GM18873 (cell line): ENCODE data around the gene LRCOL1.

Experiments
- ATAC-seq: cut with Tn5 transposase; IDR thresholded peaks from one replicate; pipeline ENCODE4 v1.9.1; 2021; ENCODE audit warnings: mild to moderate bottlenecking, moderate library complexity, moderate number of reproducible peaks; ENCODE audit not compliant: unreplicated experiment, low FRiP score

Gene LRCOL1

DNA sequence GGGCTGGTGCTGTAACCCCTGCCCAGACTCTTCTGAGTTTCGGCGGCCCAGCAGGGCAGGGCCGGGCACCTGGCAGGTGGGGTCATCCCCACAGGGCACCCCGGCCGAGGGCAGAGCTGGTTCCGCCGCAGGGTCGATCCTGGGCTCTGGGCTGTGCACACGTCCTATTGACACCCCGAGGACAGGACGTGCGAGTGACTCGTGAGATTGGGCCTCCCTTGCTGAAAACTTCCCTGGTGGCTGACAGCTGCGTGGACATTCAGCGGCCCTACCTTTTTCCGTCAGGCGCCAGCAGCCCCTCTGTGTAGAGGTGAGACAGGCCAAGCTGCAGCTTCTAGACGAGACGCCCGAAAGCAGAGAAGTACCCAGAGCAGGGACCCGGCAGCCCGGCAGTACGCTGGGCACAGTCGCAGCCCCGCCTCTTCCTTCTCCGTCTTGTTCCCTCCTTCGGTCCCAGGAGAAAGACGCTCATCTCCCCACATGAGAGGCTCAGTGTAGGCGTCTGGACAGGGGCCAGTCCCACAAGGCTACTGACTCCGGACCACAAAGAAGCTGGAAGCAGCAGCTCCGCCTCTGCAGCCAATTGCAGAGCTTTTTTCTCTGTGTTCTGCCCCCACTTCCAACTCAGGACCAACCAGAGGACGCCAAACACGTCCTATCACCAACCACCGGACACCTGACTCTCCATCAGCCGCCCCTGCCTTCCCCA, at the start of gene LRCOL1:
LRCOL1 (minus strand) TSS at position 532 of the 709 bp plus-strand sequence. CDS start 4,331 bp downstream, outside the sequence.
- no peak for ATAC-seq

DNA sequence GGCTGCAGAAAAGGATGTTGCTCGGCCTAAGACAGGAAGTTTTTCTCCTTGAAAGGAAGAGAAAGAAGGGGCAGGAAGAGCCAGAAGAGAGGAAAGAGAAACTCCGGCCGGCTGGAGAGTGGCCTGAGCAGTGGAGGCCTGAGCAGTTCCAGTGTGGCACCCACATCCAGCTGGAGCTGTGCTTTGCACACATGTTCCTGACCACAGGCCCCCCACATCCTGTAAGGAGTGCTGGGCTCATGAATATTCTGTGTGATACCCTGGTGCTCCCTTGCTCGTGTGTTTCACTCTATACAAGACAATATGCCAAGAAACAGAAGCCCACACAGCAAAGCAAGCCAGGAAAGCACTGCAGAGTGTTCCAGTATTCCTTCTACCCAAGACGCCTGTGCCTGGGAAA, 49.7 kb upstream of the LRCOL1 start:
- no peak for ATAC-seq

DNA sequence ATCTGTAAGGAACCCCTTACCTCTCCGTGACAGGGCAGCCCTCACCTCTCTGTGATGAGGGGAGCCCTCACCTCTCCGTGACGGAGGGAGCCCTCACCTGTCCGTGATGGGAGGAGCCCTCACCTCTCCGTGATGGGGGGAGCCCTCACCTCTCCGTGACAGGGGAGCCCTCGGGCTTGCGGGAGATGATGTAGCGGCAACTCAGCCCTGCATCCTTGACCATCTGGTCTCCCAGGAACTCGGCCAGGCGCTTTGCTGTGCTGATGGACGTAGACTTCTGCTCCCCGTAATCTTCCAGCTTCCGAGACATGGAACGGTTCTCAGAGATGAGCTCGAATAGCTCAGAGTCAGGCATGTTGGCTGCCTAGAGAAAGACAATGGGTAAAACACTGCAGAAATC, 48.8 kb upstream of the LRCOL1 start:
- no peak for ATAC-seq

DNA sequence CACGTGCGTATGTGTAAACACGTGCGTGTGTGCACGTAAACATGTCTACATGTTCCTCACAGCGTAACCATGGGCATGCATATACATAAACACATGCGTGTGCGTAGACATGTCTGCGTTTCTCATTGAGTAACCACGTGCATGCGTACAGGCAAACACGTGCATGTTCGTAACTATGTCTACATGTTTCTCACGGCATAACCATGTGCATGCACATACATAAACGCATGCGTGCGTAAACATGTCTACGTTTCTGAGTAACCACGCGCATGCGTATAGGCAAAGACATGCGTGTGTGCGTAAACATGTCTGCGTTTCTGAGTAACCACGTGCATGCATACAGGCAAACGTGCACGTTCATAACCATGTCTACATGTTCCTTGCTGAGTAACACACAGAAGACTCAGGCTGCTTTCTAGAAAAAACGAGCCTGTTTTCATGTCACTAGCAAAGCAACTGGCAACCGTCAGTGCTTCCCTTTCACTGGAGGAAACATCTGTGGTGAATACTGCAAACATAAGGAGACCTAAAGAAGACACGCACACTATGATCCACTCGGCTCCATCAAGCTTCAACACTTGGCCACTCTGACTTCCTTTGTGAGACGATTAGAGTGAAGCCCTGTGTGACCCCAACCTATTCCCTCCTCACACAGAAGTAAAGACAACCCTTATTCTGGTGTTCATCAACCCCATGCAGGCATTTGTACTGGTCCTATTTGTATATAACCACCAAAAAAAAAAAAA, 47.9 kb upstream of the LRCOL1 start:
- ATAC-seq = no peak

DNA sequence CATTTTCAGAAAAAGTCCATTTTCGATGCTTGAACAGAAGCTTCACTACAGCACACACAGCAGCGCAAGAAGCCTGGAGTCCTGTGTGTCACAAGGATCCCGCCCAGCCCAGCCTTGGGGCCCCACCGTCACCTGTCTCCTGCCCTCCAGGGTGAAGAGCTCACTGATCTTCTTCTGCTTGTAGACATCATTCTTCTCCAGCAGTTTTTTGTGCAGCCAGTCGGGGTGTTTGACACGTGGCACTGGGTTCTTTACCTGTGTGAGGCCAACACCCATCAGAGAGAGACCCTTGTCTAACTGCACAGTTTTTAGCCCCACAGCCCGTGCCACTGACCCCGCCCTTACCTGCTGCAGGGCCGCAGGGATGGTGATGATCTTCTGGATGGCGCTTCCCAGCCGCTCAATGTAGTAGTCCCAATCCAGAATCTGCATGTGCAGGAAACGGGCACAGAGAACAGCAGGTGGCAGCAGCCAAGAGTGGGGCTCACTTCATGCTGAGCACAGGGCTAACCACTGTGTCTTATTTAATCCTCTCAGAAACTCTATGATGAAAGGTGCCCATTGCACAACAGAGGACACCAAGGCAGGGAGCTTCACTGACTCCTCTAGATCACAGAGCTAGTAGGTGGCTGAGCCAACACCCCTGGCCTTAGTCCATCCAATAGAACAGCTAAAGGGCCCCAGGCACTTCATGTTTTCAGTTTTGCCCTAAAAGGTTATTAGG, 46.8 kb upstream of the LRCOL1 start:
- ATAC-seq = no peak

DNA sequence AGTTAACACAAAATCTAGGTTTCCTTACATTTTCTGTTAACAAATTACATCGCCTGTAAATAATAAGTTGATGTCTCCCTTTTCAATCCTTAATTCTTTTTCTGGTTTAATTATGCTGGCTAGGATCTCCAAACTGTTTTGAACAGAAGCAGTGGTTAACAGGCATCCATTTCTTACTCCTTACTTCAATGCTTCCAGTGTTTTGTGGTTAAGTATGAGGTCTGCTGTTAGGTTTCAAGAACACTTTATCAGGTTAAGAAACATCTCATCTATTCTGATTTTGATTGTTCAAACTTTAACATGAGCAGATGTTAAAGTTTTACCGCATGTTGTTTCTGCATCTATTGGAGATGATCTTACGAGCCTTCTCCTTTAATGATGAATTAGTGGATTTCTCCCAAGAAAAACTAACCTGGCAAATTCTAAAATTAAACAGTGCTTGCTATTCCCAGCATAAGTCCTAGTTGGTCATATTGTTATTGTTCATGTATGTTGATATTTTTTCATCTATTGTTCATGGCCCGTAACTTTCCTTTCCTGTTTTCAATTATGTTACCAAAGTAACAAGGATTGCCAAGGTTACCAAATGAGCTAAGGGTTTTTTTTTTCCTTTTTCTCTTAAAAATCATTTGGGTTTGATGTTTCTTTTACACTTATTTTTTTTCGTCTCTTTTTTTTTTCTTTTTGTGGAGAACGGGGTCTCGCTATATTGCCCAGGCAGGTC, 43.3 kb upstream of the LRCOL1 start:
- no peak for ATAC-seq

DNA sequence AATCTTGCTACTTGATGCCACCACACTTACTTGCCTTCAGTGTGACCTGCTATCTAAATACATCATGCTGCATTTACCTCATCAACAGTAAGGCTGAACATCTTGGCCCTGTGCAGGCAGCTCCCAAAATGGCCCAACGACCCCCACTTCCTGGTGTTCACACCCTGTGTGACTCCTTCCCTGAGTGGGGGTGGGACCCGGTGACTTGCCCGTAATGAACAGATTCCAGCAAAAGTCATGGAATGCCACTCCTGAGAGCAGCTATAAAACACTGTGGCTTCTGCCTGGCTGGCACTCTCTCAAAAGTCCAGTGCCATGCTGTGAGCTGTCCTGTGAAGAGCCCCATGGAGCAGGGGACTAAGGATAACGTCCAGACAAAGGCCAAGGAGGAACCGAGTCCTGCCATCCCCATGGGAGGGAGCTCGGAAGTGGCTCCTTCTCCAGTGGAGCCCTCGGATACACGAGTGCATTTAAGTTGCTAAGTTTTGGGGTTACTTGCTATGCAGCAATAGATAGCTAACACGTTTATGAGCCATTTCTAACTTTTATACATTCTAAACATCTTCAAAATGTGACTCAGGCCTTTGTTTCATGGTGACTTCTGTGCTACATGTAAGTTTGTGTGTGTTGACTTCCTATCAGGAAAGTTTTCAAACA, 41.2 kb upstream of the LRCOL1 start:
- ATAC-seq = no peak

DNA sequence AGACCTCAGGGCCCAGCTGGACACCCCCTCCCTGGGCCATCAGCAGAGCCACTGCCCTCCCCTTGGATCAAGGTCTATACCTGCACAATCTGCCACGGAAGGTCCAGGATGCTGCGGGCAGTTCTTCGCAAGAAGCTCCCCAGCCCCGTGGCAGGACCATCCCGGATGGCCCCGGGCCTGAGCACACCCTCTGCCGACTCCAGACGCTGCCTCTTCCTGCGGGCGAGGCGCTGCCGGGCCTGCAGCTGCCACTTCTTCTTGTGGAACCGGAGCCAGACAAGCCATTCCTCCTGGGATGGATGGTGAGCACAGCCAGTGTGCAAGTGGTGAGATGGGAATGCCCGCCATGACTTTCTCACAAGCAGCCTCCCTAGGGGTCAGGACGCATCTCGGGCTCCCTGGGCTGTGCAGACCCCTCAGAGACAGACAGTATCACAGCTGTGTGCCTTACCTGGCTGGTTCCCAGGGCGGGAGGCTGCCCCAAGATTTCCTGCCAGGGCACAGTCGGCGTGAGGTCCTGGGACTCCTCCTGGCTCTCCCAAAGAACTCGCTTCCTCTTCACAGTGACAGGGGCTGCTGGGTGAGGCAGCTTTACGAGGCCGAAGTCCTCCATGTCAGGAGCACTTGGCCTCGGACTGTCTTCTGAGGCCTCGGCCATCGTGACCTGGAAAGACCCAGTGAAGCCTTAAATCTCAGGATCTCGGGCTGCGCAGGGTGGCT, 39.0 kb upstream of the LRCOL1 start:
- ATAC-seq = no peak

DNA sequence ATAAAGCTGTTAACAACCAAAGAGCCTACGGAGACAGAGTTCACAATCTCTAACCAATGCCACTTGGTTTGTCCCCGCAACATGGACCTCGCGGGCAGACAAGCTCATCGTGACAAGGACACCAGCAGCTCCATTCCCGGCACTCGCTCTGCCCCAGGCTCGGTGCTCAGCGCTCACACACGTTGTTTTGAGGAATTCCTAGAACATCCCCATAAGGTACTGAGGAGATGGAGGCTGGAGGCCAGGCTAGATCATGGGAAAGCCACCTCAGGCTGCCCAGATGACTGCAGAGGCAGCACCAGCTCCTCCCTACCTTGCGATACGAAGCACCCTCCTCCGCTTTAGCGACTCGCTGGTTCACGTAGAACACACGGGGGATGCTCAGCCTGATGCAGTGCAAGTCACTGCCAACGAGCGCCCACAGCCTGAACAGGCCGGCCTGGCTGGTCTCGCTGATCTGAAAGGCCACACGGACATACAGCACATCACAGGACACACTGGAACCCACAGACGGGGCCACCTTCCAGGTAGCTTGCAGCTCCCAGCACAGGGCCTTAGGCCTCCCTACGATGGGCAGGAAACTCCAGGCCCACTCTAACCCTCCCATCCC, 38.3 kb upstream of the LRCOL1 start:
- ATAC-seq = no peak

DNA sequence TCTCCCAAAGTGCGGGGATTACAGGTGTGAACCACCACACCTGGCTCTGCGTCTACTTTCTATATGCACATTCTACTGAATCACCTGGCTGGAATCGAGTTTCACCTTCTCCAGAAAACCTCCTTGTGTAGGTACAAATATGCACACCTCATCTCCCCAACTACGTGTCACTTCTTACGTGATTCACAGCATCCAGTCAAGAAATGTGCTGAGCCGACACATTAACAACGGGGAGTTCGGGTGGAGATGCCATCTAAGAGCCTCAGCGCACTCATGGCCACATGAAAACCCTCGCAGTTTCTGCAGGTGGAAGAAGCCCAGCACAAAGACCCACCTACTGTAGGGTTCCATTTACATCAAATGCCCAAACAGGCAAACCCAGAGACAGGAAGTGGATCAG, 37.5 kb upstream of the LRCOL1 start:
- ATAC-seq = no peak

DNA sequence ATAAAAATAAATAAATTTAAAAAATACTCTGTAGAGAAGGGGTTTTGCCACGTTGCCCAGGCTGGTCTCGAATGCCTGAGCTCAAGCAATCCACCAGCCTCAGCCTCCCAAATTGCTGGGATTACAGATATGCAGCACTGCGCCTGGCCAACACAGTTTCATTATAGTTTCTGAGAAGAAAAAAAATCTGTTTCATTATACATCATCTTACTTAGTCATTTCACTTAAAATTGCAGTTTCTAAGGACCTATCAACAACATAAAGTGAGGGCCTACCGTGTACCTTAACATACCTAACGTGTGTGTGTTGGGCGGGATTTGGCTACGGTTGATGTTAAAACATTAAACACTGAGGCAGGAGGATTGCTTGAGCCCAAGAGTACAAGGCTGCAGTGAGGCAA, 36.5 kb upstream of the LRCOL1 start:
- no peak for ATAC-seq

DNA sequence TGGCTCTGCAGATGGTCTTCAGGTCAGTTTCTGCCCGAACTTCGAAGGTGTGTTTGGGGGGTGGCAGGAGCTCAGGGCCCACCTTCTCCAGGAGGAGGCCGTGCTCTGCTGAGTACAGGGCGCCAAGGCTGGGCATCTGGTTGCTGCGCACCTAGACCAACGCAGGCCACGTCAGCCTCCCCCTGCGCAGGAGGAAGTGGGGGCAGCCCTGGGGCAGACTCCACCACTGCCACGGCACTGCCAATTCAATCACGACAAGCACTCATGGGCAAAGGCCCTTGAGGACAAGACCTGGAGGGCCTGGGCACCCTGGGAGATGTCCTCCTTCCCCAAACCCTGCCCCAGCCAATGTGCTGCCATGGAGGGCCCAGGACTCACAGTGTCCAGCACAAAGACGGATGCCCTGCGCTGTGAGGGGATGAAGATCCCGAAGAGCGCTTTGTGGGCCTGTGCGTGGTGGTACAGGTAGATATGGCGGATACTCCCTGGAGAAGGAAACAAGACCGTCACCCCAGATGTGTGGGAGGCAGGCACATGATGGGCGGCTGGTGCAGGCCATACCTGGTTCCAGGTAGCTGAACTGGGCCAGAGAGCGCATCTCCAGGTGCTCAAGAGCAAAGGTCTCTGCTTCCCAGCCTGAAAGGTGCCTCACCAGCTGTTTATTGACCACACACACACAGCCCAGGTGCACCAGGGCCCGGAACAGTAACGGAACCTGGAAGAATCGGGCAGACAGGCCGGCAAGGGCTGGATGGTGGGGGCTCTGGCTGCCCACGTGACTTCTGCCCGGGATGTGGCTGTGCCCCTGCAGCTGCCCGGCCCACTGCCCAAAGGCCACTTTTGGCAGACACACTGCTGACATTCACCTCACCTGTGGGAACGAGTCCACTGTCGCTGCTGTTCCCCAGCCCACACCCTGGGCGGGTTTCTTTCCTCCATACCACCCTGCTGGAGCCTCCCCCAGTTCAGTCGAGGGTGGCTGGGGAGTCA, 32.8 kb upstream of the LRCOL1 start:
- ATAC-seq = no peak

DNA sequence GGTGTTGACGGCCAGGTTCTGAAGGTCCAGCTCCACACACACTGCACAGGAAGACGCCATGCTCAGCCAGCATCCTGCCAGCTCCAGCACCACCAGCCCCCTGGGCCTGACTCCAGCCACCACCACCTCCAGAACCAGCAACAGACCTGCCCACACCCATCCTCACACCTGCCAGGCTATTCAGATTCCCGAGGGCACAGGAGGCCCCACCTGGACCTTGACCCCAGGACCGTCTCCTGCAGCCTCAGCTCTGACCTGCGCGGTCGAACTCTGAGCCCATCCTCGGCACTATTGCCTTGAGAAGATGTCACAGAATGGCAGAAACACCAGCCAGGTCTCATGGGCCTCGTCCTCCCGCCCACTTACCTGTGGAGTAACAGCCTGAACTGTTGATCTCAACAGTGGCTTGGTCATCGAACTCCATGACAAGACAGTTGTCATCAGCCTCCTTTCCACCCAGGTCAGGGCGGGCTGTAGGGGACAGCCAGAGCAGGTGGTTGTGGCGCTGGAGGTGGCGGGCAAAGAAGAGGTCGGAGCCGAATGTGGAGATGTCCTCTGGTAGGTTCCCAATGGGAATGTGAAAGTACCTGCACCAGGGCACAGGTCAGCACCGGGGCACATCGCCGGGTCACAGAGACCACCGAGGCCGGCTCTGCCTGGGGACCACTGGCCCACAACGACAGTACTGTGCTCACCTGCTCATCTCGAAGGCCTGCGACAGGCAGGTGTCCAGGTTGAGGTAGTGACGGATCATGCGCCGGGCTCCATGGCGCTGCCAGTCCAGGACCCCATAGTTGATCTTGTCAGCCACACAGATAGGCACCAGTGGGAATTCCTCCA, 31.6 kb upstream of the LRCOL1 start:
- ATAC-seq = no peak

DNA sequence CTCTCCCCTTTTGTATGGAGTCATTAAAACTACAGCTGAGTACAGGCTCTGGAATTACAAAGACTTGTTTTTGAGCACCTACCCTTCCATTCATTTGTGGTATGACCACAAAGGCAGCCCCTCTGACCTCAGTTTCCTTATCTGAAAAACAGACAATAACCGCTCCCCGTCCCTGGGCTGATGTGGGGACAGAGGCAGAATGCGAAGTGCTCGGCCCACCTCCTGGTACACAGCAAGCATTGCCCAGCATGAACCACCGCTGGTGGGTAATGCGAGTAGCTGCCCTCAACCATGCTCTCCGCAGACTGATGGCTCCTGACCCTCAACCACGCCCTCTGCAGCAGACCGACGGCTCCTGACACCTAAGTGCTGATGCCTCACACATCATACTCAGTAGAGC, 30.6 kb upstream of the LRCOL1 start:
- ATAC-seq = no peak

DNA sequence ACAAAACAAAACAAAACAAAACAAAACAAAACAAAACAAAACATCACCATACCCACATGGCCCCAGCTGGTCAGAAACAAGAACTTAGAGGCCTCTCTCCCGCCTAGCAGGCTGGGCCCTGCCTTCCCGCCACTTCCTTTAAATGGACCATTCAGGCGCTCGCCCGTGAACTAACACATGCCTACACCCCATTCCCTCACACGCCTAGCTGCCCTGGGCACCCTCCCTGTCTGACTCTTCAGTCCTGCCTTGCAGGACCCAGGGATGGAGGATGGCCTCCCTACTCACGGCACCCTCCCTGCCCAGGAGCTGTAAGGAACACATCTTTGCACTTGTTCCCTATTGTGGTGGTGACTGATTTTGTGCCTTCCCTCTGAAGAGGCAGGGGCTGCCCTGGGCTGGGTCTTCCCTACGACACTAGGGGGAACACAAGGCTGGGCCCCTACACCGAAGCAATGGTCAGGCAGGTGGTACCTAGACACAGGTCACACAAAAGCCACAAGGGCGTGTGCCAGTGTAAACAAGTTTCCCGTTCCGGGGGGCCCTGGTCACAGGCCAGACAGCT, 29.7 kb upstream of the LRCOL1 start:
- ATAC-seq = no peak

DNA sequence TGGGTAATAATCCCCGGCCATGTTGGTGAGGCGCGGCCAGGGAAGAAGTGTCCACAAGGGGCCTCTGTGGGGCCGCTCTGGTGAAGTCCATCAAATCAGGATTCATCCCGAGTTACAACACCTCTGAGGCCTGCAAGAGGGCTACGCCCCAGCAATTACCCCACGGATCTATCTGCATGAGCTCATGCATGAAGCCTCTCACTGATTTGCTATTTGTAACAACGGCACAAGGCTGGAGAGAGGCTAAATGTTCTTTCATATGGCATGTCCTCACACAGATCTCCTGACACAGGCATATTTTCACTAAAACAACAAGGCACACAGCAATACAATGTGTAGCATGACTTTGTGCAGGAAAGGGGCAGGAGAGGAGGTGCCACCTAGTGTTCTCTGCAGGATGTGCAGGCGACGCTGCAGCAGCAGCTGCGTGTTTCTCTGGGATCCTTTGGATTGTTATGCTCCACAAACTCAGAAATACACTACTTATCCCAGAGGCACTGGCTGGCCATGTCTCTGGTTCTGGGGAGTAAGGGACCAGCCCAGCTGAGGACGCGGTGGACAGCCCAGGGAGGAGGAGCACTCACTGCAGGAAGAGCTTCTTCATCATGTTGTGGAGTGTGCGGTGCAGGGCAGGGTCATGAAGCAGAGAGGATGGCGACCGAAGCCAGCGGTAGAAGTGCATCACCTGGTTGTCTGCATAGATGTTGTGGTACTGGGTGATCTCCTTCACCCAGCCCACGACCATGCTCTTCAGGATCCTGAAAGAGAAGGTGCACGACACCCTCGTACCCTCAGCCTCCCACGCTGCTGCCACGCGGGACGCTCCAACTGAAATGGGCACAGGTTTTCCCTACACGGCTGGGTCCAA, 28.4 kb upstream of the LRCOL1 start:
- no peak for ATAC-seq
